ENCODE results near the gene RFX4.
"Not testable (repeated sequence)": the region's sequence is repeated elsewhere in the genome, so short reads cannot be mapped to it uniquely, and the experiment has no call there.

The RFX4 gene

GRCh38 chr12:106696071-106696470 lies 113.3 kb downstream of the RFX4 start:
- DNase-seq: no peak

GRCh38 chr12:106696681-106697417 lies 114.0 kb downstream of the RFX4 start:
- DNase-seq: no peak

- no peak for DNase-seq
Observed at GRCh38 chr12:106704081-106704480, 121.3 kb downstream of the RFX4 start.

GRCh38 chr12:106705971-106706370 lies 123.2 kb downstream of the RFX4 start:
- DNase-seq: no peak

- no peak for DNase-seq
Observed at GRCh38 chr12:106709068-106709511, 126.3 kb downstream of the RFX4 start.

GRCh38 chr12:106710143-106710893 lies 127.5 kb downstream of the RFX4 start:
- no peak for DNase-seq

GRCh38 chr12:106711316-106711715 lies 128.5 kb downstream of the RFX4 start:
- DNase-seq: no peak

- DNase-seq: no peak
Observed at GRCh38 chr12:106712768-106713167, 130.0 kb downstream of the RFX4 start.

- DNase-seq: no peak
Observed at GRCh38 chr12:106714926-106715325, 132.1 kb downstream of the RFX4 start.

- DNase-seq: no peak
Observed at GRCh38 chr12:106715582-106715981, 132.8 kb downstream of the RFX4 start.

- no peak for DNase-seq
Observed at GRCh38 chr12:106717673-106718072, 134.9 kb downstream of the RFX4 start.

GRCh38 chr12:106719879-106720278 lies 137.1 kb downstream of the RFX4 start:
- no peak for DNase-seq

GRCh38 chr12:106720696-106721095 lies 137.9 kb downstream of the RFX4 start:
- no peak for DNase-seq

GRCh38 chr12:106721915-106722314 lies 139.1 kb downstream of the RFX4 start:
- DNase-seq: no peak

GRCh38 chr12:106722837-106723236 lies 140.0 kb downstream of the RFX4 start:
- no peak for DNase-seq

- no peak for DNase-seq
Observed at GRCh38 chr12:106723416-106723815, 140.6 kb downstream of the RFX4 start.

GRCh38 chr12:106724116-106724515 lies 141.3 kb downstream of the RFX4 start:
- DNase-seq: no peak

- no peak for DNase-seq
Observed at GRCh38 chr12:106724934-106725333, 142.1 kb downstream of the RFX4 start.

GRCh38 chr12:106726603-106727202 lies 143.9 kb downstream of the RFX4 start:
- DNase-seq: not testable (repeated sequence)

- DNase-seq: no peak
Observed at GRCh38 chr12:106729611-106730010, 146.8 kb downstream of the RFX4 start.

GRCh38 chr12:106732890-106733289 lies 150.1 kb downstream of the RFX4 start:
- no peak for DNase-seq

- no peak for DNase-seq
Observed at GRCh38 chr12:106733660-106734059, 150.9 kb downstream of the RFX4 start.

GRCh38 chr12:106736051-106736957 lies 153.5 kb downstream of the RFX4 start:
- DNase-seq: no peak
